Tongue (tissue), 2 donors: ENCODE measurements around the gene PEX7. TPM values are rescaled to one million over a fixed set of nuclear protein-coding genes. Genes with fewer than 3 reads are reported as not detected.
"Not testable (repeated sequence)": the region's sequence is repeated elsewhere in the genome, so short reads cannot be mapped to it uniquely, and the experiment has no call there.

Experiments
- DNase-seq: peaks from one replicate; pipeline ENCODE4 v3.0.0-alpha.2; 2015
- total RNA-seq: library from RNA; depleted of rRNA; stranded (reverse); fragments of >200 nt; gene quantifications from one replicate; pipeline ENCODE4 v1.2.3, GENCODE V29; 2014

The PEX7 gene
- total RNA-seq, 1 donor from 2014 or later: 10.1 TPM

- no peak for DNase-seq
Observed at GRCh38 chr6:136897071-136897470, 74.7 kb downstream of the PEX7 start.

GRCh38 chr6:136901212-136901784, 78.9 kb downstream of the PEX7 start:
- DNase-seq: no peak

- not testable (repeated sequence) for DNase-seq
Observed at GRCh38 chr6:136904477-136904876, 82.1 kb downstream of the PEX7 start.

GRCh38 chr6:136914947-136915346, 92.6 kb downstream of the PEX7 start:
- no peak for DNase-seq

GRCh38 chr6:136918706-136919105, 96.3 kb downstream of the PEX7 start:
- DNase-seq: no peak

GRCh38 chr6:136920216-136920615, 97.8 kb downstream of the PEX7 start:
- no peak for DNase-seq

GRCh38 chr6:136920671-136921380, 98.4 kb downstream of the PEX7 start:
- peak; percentile 29 for DNase-seq

GRCh38 chr6:136921381-136921935, 99.1 kb downstream of the PEX7 start:
- peak; percentile 24 for DNase-seq

- peak; percentile 20 for DNase-seq
Observed at GRCh38 chr6:136921936-136922684, 99.7 kb downstream of the PEX7 start, which contains the start of gene SLC35D3. Gene SLC35D3, plus strand, starts transcription at chr6:136922301. Its CDS starts 128 bp downstream, at chr6:136922429.

GRCh38 chr6:136922685-136923006, 100.3 kb downstream of the PEX7 start:
- DNase-seq: no peak

GRCh38 chr6:136923116-136923953, 100.9 kb downstream of the PEX7 start:
- no peak for DNase-seq

- DNase-seq: no peak
Observed at GRCh38 chr6:136923954-136924673, 101.7 kb downstream of the PEX7 start.

GRCh38 chr6:136926383-136926782, 104.0 kb downstream of the PEX7 start:
- DNase-seq: no peak

GRCh38 chr6:136927292-136927691, 104.9 kb downstream of the PEX7 start:
- no peak for DNase-seq

GRCh38 chr6:136930528-136930927, 108.1 kb downstream of the PEX7 start:
- DNase-seq: no peak

GRCh38 chr6:136932599-136932998, 110.2 kb downstream of the PEX7 start:
- DNase-seq: no peak

- no peak for DNase-seq
Observed at GRCh38 chr6:136945072-136945471, 122.7 kb downstream of the PEX7 start.

GRCh38 chr6:136945711-136946121, 123.3 kb downstream of the PEX7 start:
- no peak for DNase-seq

GRCh38 chr6:136947037-136947436, 124.6 kb downstream of the PEX7 start:
- DNase-seq: no peak

- DNase-seq: not testable (repeated sequence)
Observed at GRCh38 chr6:136949957-136950356, 127.6 kb downstream of the PEX7 start.

GRCh38 chr6:136950436-136951126, 128.2 kb downstream of the PEX7 start:
- DNase-seq: no peak
